Stimulated activated CD8-positive, alpha-beta memory T cell treated with anti-CD3 and anti-CD28 coated beads, Interleukin-4, amount 100 ng/mL, for 1 hour (primary cell): ENCODE results near the gene PNMT.

Experiments
- DNase-seq, 2 donors: peaks; one replicate each; pipeline ENCODE4 v3.0.0-alpha.2; 2020; ENCODE audit warnings: low read depth in 2 of 2, low spot score in 1 of 2

Gene PNMT

GRCh38 chr17:39653662-39654331 lies 14.5 kb upstream of the PNMT start:
- peak; percentile 47 to 65 for DNase-seq

- no peak for DNase-seq
Measured at GRCh38 chr17:39655105-39655504, 13.1 kb upstream of the PNMT start.

GRCh38 chr17:39658346-39658745 lies 9.9 kb upstream of the PNMT start:
- DNase-seq, result no peak

- DNase-seq, result no peak
Measured at GRCh38 chr17:39658760-39659159, 9.5 kb upstream of the PNMT start.

GRCh38 chr17:39659279-39660010 lies 8.8 kb upstream of the PNMT start:
- no peak for DNase-seq

GRCh38 chr17:39660011-39660360 lies 8.3 kb upstream of the PNMT start:
- DNase-seq, result no peak

- DNase-seq, result no peak
Measured at GRCh38 chr17:39660397-39661385, 7.6 kb upstream of the PNMT start.

GRCh38 chr17:39661744-39662541 lies 6.3 kb upstream of the PNMT start:
- DNase-seq, result no peak

- no peak for DNase-seq
Measured at GRCh38 chr17:39662551-39663339, 5.5 kb upstream of the PNMT start.

GRCh38 chr17:39663340-39663687 lies 4.9 kb upstream of the PNMT start:
- DNase-seq, result no peak

GRCh38 chr17:39663688-39664580 lies 4.3 kb upstream of the PNMT start:
- no peak for DNase-seq

- DNase-seq, result no peak
Measured at GRCh38 chr17:39664581-39665561, 3.4 kb upstream of the PNMT start, which contains the start of gene TCAP. TCAP (plus strand) TSS chr17:39665349; CDS start chr17:39665360, 11 bp downstream.

- DNase-seq, result no peak
Measured at GRCh38 chr17:39665642-39666224, 2.5 kb upstream of the PNMT start.

- DNase-seq, result no peak
Measured at GRCh38 chr17:39666231-39666600, 2.0 kb upstream of the PNMT start.

- no peak for DNase-seq
Measured at GRCh38 chr17:39666601-39667261, 1.5 kb upstream of the PNMT start.

GRCh38 chr17:39667262-39667944 lies 850 bp upstream of the PNMT start:
- DNase-seq, result no peak
